HG03045 (cell line): Measurements from ENCODE around the gene KRT9.

Source experiments
- ATAC-seq: cut with Tn5 transposase; IDR thresholded peaks from one replicate; pipeline ENCODE4 v1.9.1; 2021; ENCODE audit warnings: mild to moderate bottlenecking, moderate library complexity; ENCODE audit not compliant: unreplicated experiment

KRT9 gene

GRCh38 chr17:41531993-41532392 is 39.9 kb downstream of the KRT9 start:
- ATAC-seq: no peak

- ATAC-seq: no peak
Observed at GRCh38 chr17:41530062-41531048, 41.5 kb downstream of the KRT9 start.

- ATAC-seq: no peak
Observed at GRCh38 chr17:41529491-41529915, 42.4 kb downstream of the KRT9 start.

- no peak for ATAC-seq
Observed at GRCh38 chr17:41528959-41529353, 42.9 kb downstream of the KRT9 start.

GRCh38 chr17:41527063-41528023 is 44.5 kb downstream of the KRT9 start:
- ATAC-seq: no peak

GRCh38 chr17:41524261-41524660 is 47.6 kb downstream of the KRT9 start:
- ATAC-seq: no peak

GRCh38 chr17:41523787-41524186 is 48.1 kb downstream of the KRT9 start:
- ATAC-seq: no peak

- no peak for ATAC-seq
Observed at GRCh38 chr17:41523225-41523593, 48.6 kb downstream of the KRT9 start.

- no peak for ATAC-seq
Observed at GRCh38 chr17:41522301-41523224, 49.3 kb downstream of the KRT9 start.

GRCh38 chr17:41521574-41522261 is 50.1 kb downstream of the KRT9 start:
- ATAC-seq: no peak

- no peak for ATAC-seq
Observed at GRCh38 chr17:41520821-41521521, 50.9 kb downstream of the KRT9 start.

GRCh38 chr17:41519501-41520224 is 52.2 kb downstream of the KRT9 start:
- no peak for ATAC-seq

GRCh38 chr17:41518789-41519449 is 52.9 kb downstream of the KRT9 start, which contains the start of gene KRT15:
Gene KRT15, minus strand, starts transcription at chr17:41518890. Its CDS starts 63 bp downstream, at chr17:41518827.
- no peak for ATAC-seq

- no peak for ATAC-seq
Observed at GRCh38 chr17:41518031-41518430, 53.8 kb downstream of the KRT9 start.

- ATAC-seq: no peak
Observed at GRCh38 chr17:41516830-41517283, 55.0 kb downstream of the KRT9 start.

- ATAC-seq: no peak
Observed at GRCh38 chr17:41516147-41516829, 55.6 kb downstream of the KRT9 start.
